ENCODE data around the gene LRRC59. TPM values are rescaled to one million over a fixed set of nuclear protein-coding genes. Genes with fewer than 3 reads are reported as not detected.

The LRRC59 gene
- polyA plus RNA-seq, 1 donor (not counting 4 experiments of a cell fraction or from before 2014, with no cell fraction given): 152 TPM

DNA sequence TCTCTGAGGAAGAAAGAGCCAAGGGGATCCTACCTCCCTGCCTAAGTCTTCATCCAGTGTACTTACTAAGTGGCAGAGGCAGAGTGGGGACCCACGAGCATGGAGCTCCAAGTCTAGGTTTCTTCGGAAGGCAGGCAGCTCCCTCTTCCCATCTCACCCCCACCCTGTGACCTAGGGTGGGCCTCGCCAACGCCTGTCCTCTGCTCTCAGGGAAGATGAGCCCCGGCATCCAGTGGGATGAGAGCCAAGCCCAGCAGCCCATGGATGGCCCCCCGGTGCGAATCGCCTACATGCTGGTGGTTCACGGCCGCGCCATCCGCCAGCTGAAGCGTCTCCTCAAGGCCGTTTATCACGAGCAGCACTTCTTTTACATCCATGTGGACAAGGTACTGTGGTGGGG is 43.1 kb downstream of the LRRC59 start:
- dilution Hi-C loops (cut with MboI; ENCODE audit: extremely low pct_ligation_motif_present, low sequenced_read_pairs): no loop called here
- Histone ChIP-seq H3K27ac (ENCODE audit: control insufficient read depth, insufficient read depth, low read length) (no peak overlapping the region), H4K20me1 (ENCODE audit: control insufficient read depth, extremely low read depth, insufficient read depth, low read length) (no peaks in the 10 kb centered on the region), H3K4me1 (ENCODE audit: control insufficient read depth, extremely low read depth, insufficient read depth, low read length) (no peaks in the 10 kb centered on the region), H3K9ac (ENCODE audit: control insufficient read depth, extremely low read depth, insufficient read depth, low read length) (no peak overlapping the region), H3K36me3 (ENCODE audit: control insufficient read depth in 2 of 2, extremely low read depth in 1 of 2, insufficient read depth in 2 of 2, low read length in 2 of 2) (peaks cover 30 to 34% of the 10 kb centered on the region in 2 experiments), H3K79me2 (ENCODE audit: control insufficient read depth, insufficient read depth, low read length) (peaks cover 8% of the 10 kb centered on the region), H3K9me1 (ENCODE audit: control insufficient read depth, extremely low read depth, insufficient read depth, low read length) (no peaks in the 10 kb centered on the region), H3K27me3 (ENCODE audit: control insufficient read depth, extremely low read depth, insufficient read depth, low read length) (no peaks in the 10 kb centered on the region), H2AFZ (ENCODE audit: control insufficient read depth, low read length) (no peak overlapping the region), H3K4me3 (ENCODE audit: control insufficient read depth in 2 of 3, extremely low read depth in 1 of 3, insufficient read depth in 2 of 3, low read depth in 1 of 3, low read length in 3 of 3) (no peak overlapping the region), H3K4me2 (ENCODE audit: control insufficient read depth, extremely low read depth, insufficient read depth, low read depth, low read length) (no peak overlapping the region), H3K9me3 (ENCODE audit: control insufficient read depth, low read depth, low read length) (no peaks in the 10 kb centered on the region)
- FAIRE-seq (no peak), DNase-seq (ENCODE audit: low read depth, low spot score) (no peak)
- TF ChIP-seq, protein P1, sequence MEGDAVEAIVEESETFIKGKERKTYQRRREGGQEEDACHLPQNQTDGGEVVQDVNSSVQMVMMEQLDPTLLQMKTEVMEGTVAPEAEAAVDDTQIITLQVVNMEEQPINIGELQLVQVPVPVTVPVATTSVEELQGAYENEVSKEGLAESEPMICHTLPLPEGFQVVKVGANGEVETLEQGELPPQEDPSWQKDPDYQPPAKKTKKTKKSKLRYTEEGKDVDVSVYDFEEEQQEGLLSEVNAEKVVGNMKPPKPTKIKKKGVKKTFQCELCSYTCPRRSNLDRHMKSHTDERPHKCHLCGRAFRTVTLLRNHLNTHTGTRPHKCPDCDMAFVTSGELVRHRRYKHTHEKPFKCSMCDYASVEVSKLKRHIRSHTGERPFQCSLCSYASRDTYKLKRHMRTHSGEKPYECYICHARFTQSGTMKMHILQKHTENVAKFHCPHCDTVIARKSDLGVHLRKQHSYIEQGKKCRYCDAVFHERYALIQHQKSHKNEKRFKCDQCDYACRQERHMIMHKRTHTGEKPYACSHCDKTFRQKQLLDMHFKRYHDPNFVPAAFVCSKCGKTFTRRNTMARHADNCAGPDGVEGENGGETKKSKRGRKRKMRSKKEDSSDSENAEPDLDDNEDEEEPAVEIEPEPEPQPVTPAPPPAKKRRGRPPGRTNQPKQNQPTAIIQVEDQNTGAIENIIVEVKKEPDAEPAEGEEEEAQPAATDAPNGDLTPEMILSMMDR (optimal IDR thresholded peaks at IDR 0.05 in 1 of 3, IDR thresholded peaks at IDR 0.05 in 1 of 3, conservative IDR thresholded peaks at IDR 0.05 in 1 of 3; ENCODE audit: extremely low read depth in 1 of 3, insufficient read depth in 2 of 3, low read length in 3 of 3): no peak
- TF ChIP-seq EZH2 (IDR thresholded peaks at IDR 0.05; ENCODE audit: low read length): no peak

DNA sequence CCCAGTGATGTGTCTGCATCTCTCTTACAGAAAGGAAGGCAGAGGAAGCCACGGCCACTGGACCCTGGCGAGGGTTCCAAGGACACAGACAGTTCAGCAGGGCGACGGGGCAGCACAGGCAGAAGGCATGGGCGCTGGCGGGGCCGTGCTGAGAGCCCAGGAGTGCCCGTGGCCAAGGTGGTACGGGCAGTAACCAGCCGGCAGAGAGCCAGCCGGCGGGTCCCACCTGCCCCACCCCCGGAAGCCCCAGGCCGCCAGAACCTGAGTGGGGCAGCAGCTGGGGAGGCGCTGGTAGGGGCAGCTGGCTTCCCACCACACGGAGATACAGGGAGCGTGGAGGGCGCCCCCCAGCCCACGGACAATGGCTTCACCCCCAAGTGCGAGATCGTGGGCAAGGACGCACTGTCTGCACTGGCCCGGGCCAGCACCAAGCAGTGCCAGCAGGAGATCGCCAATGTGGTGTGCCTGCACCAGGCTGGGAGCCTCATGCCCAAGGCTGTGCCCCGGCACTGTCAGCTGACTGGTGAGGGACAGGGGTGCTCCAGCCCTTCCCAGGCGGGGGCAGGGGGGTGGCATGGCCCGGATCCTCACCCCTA is 43.6 kb downstream of the LRRC59 start:
- H4K20me1 ChIP-seq (ENCODE audit: control insufficient read depth, extremely low read depth, insufficient read depth, low read length): no peaks in the 10 kb centered on the region
- FAIRE-seq: no peak
- no peak for TF ChIP-seq EZH2 (IDR thresholded peaks at IDR 0.05; ENCODE audit: low read length)
- TF ChIP-seq, protein P1 (optimal IDR thresholded peaks at IDR 0.05 in 1 of 3, IDR thresholded peaks at IDR 0.05 in 1 of 3, conservative IDR thresholded peaks at IDR 0.05 in 1 of 3; ENCODE audit: extremely low read depth in 1 of 3, insufficient read depth in 2 of 3, low read length in 3 of 3): no peak
- H3K4me1 ChIP-seq (ENCODE audit: control insufficient read depth, extremely low read depth, insufficient read depth, low read length): peaks cover 4% of the 10 kb centered on the region
- H2AFZ ChIP-seq (ENCODE audit: control insufficient read depth, low read length): no peak overlapping the region
- peaks cover 13% of the 10 kb centered on the region for H3K79me2 ChIP-seq (ENCODE audit: control insufficient read depth, insufficient read depth, low read length)
- H3K27ac ChIP-seq (ENCODE audit: control insufficient read depth, insufficient read depth, low read length): no peak overlapping the region
- no peaks in the 10 kb centered on the region for H3K27me3 ChIP-seq (ENCODE audit: control insufficient read depth, extremely low read depth, insufficient read depth, low read length)
- no peak for DNase-seq (ENCODE audit: low read depth, low spot score)
- dilution Hi-C loops (cut with MboI; ENCODE audit: extremely low pct_ligation_motif_present, low sequenced_read_pairs): no loop called here
- peaks cover 26 to 29% of the 10 kb centered on the region in 2 experiments for H3K36me3 ChIP-seq (ENCODE audit: control insufficient read depth in 2 of 2, extremely low read depth in 1 of 2, insufficient read depth in 2 of 2, low read length in 2 of 2)
- H3K9me3 ChIP-seq (ENCODE audit: control insufficient read depth, low read depth, low read length): no peaks in the 10 kb centered on the region
- H3K9ac ChIP-seq (ENCODE audit: control insufficient read depth, extremely low read depth, insufficient read depth, low read length): no peak overlapping the region
- H3K4me3 ChIP-seq (ENCODE audit: control insufficient read depth in 2 of 3, extremely low read depth in 1 of 3, insufficient read depth in 2 of 3, low read depth in 1 of 3, low read length in 3 of 3): no peak overlapping the region
- no peak overlapping the region for H3K4me2 ChIP-seq (ENCODE audit: control insufficient read depth, extremely low read depth, insufficient read depth, low read depth, low read length)
- no peaks in the 10 kb centered on the region for H3K9me1 ChIP-seq (ENCODE audit: control insufficient read depth, extremely low read depth, insufficient read depth, low read length)
